K562 (cell line): ENCODE results near the gene ARHGAP30. TPM values are rescaled to one million over a fixed set of nuclear protein-coding genes. Genes with fewer than 3 reads are reported as not detected.

ENCODE experiments used
- CBX3 ChIP-seq, 2 experiments: IDR thresholded peaks; 1 replicate in 1 of 2; 2 replicates in 1 of 2; pipeline ENCODE4 v1.6.1; 2012; ENCODE audit warnings: inconsistent platforms in 2 of 2, low read length in 2 of 2, borderline replicate concordance in 1 of 2, control low read depth in 1 of 2
- ELF1 ChIP-seq: fragments of 200-800 bp; sonication (Bioruptor generic); IDR thresholded peaks from 2 replicates; pipeline ENCODE4 v1.6.1; 2016; ENCODE audit warnings: missing genetic modification characterization, missing compliant biosample characterization
- ESRRA ChIP-seq: fragments of 450-650 bp; IDR thresholded peaks from 2 replicates; pipeline ENCODE4 v1.6.1; 2014; ENCODE audit warnings: low read depth, mild to moderate bottlenecking, moderate library complexity, borderline replicate concordance
- FOXJ2 ChIP-seq: fragments of 200-800 bp; sonication (Bioruptor generic); IDR thresholded peaks from 2 replicates; pipeline ENCODE4 v1.6.1; 2016; ENCODE audit warnings: missing genetic modification characterization, missing compliant biosample characterization
- GABPB1 ChIP-seq: sonication (generic); formaldehyde crosslinking; IDR thresholded peaks from 2 replicates; pipeline ENCODE4 v1.8.0; 2022; ENCODE audit warnings: mild to moderate bottlenecking, missing genetic modification reagents
- HCFC1 ChIP-seq: IDR thresholded peaks from 2 replicates; pipeline ENCODE4 v1.6.1; 2012; ENCODE audit warnings: low read depth, low read length, improper control_type of control experiment
- NCOR1 ChIP-seq: fragments of 450-650 bp; IDR thresholded peaks from 2 replicates; pipeline ENCODE4 v1.6.1; 2016; ENCODE audit warnings: mild to moderate bottlenecking, moderate library complexity
- NR2C2 ChIP-seq, 2 experiments: fragments of 200-800 bp in 1 of 2; sonication (Bioruptor generic) in 1 of 2; sonication (generic) in 1 of 2; formaldehyde crosslinking in 1 of 2; IDR thresholded peaks; 2 replicates each; pipeline versions ENCODE4 v1.6.1 to v1.8.0; 2016 to 2022; ENCODE audit warnings: mild to moderate bottlenecking in 1 of 2, missing compliant biosample characterization in 1 of 2, missing genetic modification characterization in 1 of 2, missing genetic modification reagents in 1 of 2
- NUFIP1 ChIP-seq: fragments of 450-650 bp; IDR thresholded peaks from 2 replicates; pipeline ENCODE4 v1.6.1; 2018; ENCODE audit not compliant: partially characterized antibody
- SAP30 ChIP-seq: fragments of 200-600 bp; sonication (generic); IDR thresholded peaks from 2 replicates; pipeline ENCODE4 v1.6.1; 2012; ENCODE audit warnings: borderline replicate concordance, low read depth, mild to moderate bottlenecking, moderate library complexity, low read length, control low read depth, inconsistent platforms; ENCODE audit not compliant: insufficient read depth, poor library complexity, severe bottlenecking
- SP1 ChIP-seq: sonication (generic); formaldehyde crosslinking; IDR thresholded peaks from 2 replicates; pipeline ENCODE4 v1.8.1; 2022; ENCODE audit warnings: mild to moderate bottlenecking, missing genetic modification reagents
- TBP ChIP-seq: optimal IDR thresholded peaks from 2 replicates; pipeline ENCODE3; 2011; ENCODE audit warnings: low read depth, low read length, improper control_type of control experiment
- TSC22D4 ChIP-seq: fragments of 450-650 bp; IDR thresholded peaks from 2 replicates; pipeline ENCODE4 v1.6.1; 2016; ENCODE audit warnings: missing genetic modification characterization, missing biosample characterization, control low read depth
- ZFP30 ChIP-seq: fragments of 250-450 bp; sonication (Bioruptor Pico); IDR thresholded peaks from 2 replicates; pipeline ENCODE4 v1.8.0; 2022; ENCODE audit warnings: moderate library complexity, mild to moderate bottlenecking, inconsistent platforms, borderline replicate concordance
- ZNF431 ChIP-seq: sonication (generic); formaldehyde crosslinking; IDR thresholded peaks from 2 replicates; pipeline ENCODE4 v1.8.0; 2022; ENCODE audit warnings: mild to moderate bottlenecking, missing genetic modification reagents
- ZNF444 ChIP-seq: fragments of 250-450 bp; sonication (Bioruptor Pico); IDR thresholded peaks from 2 replicates; pipeline ENCODE4 v1.4.0; 2020; ENCODE audit warnings: mild to moderate bottlenecking, moderate library complexity
- ZNF75A ChIP-seq: fragments of 450-650 bp; formaldehyde crosslinking; IDR thresholded peaks from 2 replicates; pipeline ENCODE4 v1.4.0; 2020; ENCODE audit warnings: mild to moderate bottlenecking
- polyA plus RNA-seq, 8 experiments: library from polyadenylated mRNA; depleted of rRNA in 4 of 8; stranded (reverse) in 5 of 8; unstranded in 3 of 8; fragments of >200 nt; fragmentation: Nextera tagmentation in 2 of 8; fragmentation: Illumina TruSeq in 1 of 8; extraction: Ambion mirVana in 2 of 8; extraction: Trizol in 1 of 8; gene quantifications; 2 replicates each; pipeline versions ENCODE4 v1.2.1 to v1.2.3, GENCODE V29; 2011 to 2014; ENCODE audit warnings: inconsistent platforms in 1 of 8, missing spikeins in 1 of 8
- total RNA-seq, 7 experiments: library from RNA; depleted of rRNA in 6 of 7; stranded (reverse); fragments of >200 nt in 6 of 7; fragmentation: Illumina TruSeq in 2 of 7; extraction: Trizol in 2 of 7; gene quantifications; 2 replicates each; pipeline versions ENCODE4 v1.2.1 to v1.2.3, GENCODE V29; 2011 to 2021; ENCODE audit warnings: low replicate concordance in 1 of 7
- TF ChIP-seq, protein P1 (sequence below): fragments of 250-450 bp; sonication (Bioruptor Pico); IDR thresholded peaks from 2 replicates; pipeline ENCODE4 v1.8.0; 2022; ENCODE audit warnings: moderate library complexity, mild to moderate bottlenecking, inconsistent platforms
- TF ChIP-seq, protein P2 (sequence below): IDR thresholded peaks from 2 replicates; pipeline ENCODE4 v1.6.1; 2011; ENCODE audit warnings: borderline replicate concordance, low read depth, mild to moderate bottlenecking, moderate library complexity, low read length; ENCODE audit not compliant: insufficient read depth, poor library complexity, severe bottlenecking
- TF ChIP-seq, protein P3 (sequence below): sonication (generic); formaldehyde crosslinking; IDR thresholded peaks from 2 replicates; pipeline ENCODE4 v1.8.1; 2023; ENCODE audit warnings: mild to moderate bottlenecking, missing genetic modification reagents, moderate library complexity

Gene ARHGAP30
- total and polyA plus RNA-seq, 9 of the 15 experiments (the other 6 are each of a cell fraction or from before 2014, with no cell fraction given): 0.01 to 0.73 (median 0.12) TPM

DNA sequence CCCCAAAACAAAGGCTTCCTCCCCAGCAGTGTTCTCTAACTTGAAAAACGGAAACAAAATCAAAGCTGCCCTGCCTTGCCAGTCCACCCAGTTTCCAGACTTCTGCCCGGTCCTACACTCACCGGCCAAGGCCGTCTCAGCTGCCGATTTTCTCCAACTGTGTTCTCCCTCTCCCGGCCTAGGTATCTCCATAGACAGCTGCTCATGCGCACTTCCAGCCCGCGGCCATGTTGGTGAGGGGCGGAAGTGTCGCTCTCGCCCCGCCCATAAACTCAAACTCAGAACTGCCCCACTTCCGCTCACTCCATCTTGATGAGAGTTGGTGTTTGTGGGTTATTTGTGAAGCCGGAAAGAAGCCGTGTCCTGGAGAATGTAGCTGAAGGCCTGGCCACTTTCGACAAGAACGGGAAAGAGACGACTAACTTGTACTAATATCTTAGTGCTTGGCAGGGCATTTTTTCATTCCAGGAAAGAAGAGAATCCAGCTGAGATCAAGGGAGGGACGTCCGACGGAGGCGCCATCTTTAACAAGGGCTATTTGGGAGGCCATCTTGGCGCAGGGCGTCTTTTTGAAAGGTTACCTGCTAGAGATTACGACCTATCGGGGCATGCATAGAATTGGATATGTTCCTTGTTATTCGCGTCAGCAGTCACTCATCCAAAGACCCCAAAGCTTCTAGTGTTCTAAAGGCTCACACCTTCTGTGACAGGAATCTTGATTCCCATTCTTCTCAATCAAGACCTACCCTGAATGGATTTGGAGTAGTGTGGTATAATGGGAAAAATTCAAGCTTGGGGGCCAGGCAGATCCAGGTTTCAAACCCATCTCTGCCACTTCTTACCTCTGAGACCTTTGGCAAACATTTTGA lies 23.7 kb downstream of the ARHGAP30 start, which contains the start of gene USF1 (continued):
- peak; percentile 97 for TF ChIP-seq SP1 (CRISPR knock-in tag)
- TF ChIP-seq ZNF431: no peak
- peak; percentile 97 for TF ChIP-seq ELF1 (tag)
- no peak for TF ChIP-seq NR2C2 (CRISPR knock-in tag; IDR thresholded peaks at IDR 0.05)
- peak; percentile 79; the same call in 1 of the 2 replicates for TF ChIP-seq NR2C2 (tag; IDR thresholded peaks at IDR 0.05)
- peak; percentile 88 for TF ChIP-seq TBP
- TF ChIP-seq CBX3 (IDR thresholded peaks at IDR 0.05; ENCODE audit: borderline replicate concordance in 1 of 2, low read length in 2 of 2): peak in 1 of 2 experiments; percentile 87; a peak in 2 of 3 replicates
- TF ChIP-seq NCOR1: peak; percentile 81
- TF ChIP-seq ZNF75A (CRISPR knock-in tag): peak; percentile 55; the same call in 1 of the 2 replicates
- peak; percentile 38 for TF ChIP-seq SAP30
- TF ChIP-seq FOXJ2: peak; percentile 59; the same call in 1 of the 2 replicates
- 0 out of 2 replicates have a peak, but pooled peaks have one; percentile 48 for TF ChIP-seq ESRRA
- TF ChIP-seq ZNF444 (CRISPR knock-in tag): no peak
- peak; percentile 94 for TF ChIP-seq GABPB1 (CRISPR knock-in tag)
- peak; percentile 85 for TF ChIP-seq HCFC1
- no peak for TF ChIP-seq ZFP30 (CRISPR knock-in tag)
- TF ChIP-seq, protein P1, sequence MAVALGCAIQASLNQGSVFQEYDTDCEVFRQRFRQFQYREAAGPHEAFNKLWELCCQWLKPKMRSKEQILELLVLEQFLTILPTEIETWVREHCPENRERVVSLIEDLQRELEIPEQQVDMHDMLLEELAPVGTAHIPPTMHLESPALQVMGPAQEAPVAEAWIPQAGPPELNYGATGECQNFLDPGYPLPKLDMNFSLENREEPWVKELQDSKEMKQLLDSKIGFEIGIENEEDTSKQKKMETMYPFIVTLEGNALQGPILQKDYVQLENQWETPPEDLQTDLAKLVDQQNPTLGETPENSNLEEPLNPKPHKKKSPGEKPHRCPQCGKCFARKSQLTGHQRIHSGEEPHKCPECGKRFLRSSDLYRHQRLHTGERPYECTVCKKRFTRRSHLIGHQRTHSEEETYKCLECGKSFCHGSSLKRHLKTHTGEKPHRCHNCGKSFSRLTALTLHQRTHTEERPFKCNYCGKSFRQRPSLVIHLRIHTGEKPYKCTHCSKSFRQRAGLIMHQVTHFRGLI (CRISPR knock-in tag): no peak
- no peak for TF ChIP-seq TSC22D4 (tag)
- TF ChIP-seq, protein P2, sequence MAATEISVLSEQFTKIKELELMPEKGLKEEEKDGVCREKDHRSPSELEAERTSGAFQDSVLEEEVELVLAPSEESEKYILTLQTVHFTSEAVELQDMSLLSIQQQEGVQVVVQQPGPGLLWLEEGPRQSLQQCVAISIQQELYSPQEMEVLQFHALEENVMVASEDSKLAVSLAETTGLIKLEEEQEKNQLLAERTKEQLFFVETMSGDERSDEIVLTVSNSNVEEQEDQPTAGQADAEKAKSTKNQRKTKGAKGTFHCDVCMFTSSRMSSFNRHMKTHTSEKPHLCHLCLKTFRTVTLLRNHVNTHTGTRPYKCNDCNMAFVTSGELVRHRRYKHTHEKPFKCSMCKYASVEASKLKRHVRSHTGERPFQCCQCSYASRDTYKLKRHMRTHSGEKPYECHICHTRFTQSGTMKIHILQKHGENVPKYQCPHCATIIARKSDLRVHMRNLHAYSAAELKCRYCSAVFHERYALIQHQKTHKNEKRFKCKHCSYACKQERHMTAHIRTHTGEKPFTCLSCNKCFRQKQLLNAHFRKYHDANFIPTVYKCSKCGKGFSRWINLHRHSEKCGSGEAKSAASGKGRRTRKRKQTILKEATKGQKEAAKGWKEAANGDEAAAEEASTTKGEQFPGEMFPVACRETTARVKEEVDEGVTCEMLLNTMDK: peak; percentile 20
- TF ChIP-seq, protein P3, sequence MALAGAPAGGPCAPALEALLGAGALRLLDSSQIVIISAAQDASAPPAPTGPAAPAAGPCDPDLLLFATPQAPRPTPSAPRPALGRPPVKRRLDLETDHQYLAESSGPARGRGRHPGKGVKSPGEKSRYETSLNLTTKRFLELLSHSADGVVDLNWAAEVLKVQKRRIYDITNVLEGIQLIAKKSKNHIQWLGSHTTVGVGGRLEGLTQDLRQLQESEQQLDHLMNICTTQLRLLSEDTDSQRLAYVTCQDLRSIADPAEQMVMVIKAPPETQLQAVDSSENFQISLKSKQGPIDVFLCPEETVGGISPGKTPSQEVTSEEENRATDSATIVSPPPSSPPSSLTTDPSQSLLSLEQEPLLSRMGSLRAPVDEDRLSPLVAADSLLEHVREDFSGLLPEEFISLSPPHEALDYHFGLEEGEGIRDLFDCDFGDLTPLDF: peak; percentile 70; the same call in 1 of the 2 replicates
- no peak for TF ChIP-seq NUFIP1
